ENCODE results near the gene YIPF3.

GRCh38 chr6:43476746-43477145 lies 40.0 kb downstream of the YIPF3 start:
- TF ChIP-seq, protein P1, sequence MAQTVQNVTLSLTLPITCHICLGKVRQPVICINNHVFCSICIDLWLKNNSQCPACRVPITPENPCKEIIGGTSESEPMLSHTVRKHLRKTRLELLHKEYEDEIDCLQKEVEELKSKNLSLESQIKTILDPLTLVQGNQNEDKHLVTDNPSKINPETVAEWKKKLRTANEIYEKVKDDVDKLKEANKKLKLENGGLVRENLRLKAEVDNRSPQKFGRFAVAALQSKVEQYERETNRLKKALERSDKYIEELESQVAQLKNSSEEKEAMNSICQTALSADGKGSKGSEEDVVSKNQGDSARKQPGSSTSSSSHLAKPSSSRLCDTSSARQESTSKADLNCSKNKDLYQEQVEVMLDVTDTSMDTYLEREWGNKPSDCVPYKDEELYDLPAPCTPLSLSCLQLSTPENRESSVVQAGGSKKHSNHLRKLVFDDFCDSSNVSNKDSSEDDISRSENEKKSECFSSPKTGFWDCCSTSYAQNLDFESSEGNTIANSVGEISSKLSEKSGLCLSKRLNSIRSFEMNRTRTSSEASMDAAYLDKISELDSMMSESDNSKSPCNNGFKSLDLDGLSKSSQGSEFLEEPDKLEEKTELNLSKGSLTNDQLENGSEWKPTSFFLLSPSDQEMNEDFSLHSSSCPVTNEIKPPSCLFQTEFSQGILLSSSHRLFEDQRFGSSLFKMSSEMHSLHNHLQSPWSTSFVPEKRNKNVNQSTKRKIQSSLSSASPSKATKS (CRISPR knock-in tag; IDR thresholded peaks at IDR 0.05) = no peak
- TF ChIP-seq PHF21A (IDR thresholded peaks at IDR 0.05; ENCODE audit: borderline replicate concordance, low read depth) (no peak), ZNF232 (CRISPR knock-in tag; IDR thresholded peaks at IDR 0.05) (no peak), MAFK (IDR thresholded peaks at IDR 0.05; ENCODE audit: low read length) (no peak)
